SH-SY5Y (cell line): Measurements from ENCODE around the gene RNF149.

Experiments
- GATA2 ChIP-seq: IDR thresholded peaks from 2 replicates; pipeline ENCODE4 v1.6.1; 2011; ENCODE audit warnings: mild to moderate bottlenecking, low read depth, low read length
- GATA3 ChIP-seq: IDR thresholded peaks from 2 replicates; pipeline ENCODE4 v1.6.1; 2011; ENCODE audit warnings: low read depth, mild to moderate bottlenecking, low read length, moderate library complexity

DNA sequence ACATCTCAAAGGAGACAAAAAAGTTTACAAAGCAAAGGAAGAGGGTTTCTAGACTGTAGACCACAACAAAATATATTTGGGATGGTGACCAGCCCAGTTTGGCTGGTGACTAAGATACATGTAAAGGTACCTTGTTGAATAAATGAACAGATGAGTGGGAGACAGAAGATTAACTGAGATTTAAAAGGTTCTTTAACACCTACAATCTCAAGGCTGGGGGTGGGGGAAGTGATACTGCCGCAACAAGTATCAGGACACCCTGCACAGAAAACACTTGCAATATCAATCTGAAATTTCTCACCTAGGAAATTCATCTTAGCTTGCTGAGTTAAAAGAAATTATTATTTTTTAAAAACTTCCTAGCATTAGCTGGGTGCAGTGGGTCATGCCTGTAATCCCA lies 8.3 kb downstream of the RNF149 start:
- TF ChIP-seq GATA2 (no peak), GATA3 (no peak)
